Mammary epithelial cell (primary cell): ENCODE measurements around the gene LRRC26.

Source experiments
- EZH2 ChIP-seq: IDR thresholded peaks from 2 replicates; pipeline ENCODE4 v1.6.1; 2012; ENCODE audit warnings: low read length, inconsistent platforms, borderline replicate concordance
- TF ChIP-seq, protein P1 (sequence below), 2 donors: IDR thresholded peaks in 1 of 2; conservative IDR thresholded peaks in 1 of 2; 2 replicates each; pipeline ENCODE4 v1.5.1; 2011 to 2012; ENCODE audit warnings: inconsistent platforms in 2 of 2, low read length in 2 of 2, mild to moderate bottlenecking in 2 of 2, control low read depth in 1 of 2, low read depth in 1 of 2; ENCODE audit not compliant: insufficient read depth in 1 of 2; ENCODE audit errors: extremely low read depth in 1 of 2

DNA sequence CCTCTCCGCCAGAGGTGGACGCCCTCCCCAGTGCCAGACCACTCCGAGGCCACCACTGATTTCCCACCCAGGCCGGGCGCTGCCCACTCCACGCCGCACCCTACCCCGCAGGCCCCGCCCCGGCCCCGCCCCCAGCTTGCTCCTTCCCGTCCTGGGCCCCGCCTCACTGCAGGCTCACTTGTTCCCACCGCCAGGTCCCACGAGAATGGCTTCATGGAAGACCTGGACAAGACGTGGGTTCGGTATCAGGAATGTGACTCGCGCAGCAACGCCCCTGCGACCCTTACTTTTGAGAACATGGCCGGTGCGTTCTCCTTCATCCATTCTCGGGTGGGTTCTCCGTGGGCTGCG is 6.5 kb downstream of the LRRC26 start:
- TF ChIP-seq, protein P1, sequence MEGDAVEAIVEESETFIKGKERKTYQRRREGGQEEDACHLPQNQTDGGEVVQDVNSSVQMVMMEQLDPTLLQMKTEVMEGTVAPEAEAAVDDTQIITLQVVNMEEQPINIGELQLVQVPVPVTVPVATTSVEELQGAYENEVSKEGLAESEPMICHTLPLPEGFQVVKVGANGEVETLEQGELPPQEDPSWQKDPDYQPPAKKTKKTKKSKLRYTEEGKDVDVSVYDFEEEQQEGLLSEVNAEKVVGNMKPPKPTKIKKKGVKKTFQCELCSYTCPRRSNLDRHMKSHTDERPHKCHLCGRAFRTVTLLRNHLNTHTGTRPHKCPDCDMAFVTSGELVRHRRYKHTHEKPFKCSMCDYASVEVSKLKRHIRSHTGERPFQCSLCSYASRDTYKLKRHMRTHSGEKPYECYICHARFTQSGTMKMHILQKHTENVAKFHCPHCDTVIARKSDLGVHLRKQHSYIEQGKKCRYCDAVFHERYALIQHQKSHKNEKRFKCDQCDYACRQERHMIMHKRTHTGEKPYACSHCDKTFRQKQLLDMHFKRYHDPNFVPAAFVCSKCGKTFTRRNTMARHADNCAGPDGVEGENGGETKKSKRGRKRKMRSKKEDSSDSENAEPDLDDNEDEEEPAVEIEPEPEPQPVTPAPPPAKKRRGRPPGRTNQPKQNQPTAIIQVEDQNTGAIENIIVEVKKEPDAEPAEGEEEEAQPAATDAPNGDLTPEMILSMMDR (conservative IDR thresholded peaks at IDR 0.05 in 1 of 2, IDR thresholded peaks at IDR 0.05 in 1 of 2; ENCODE audit: extremely low read depth in 1 of 2, insufficient read depth in 1 of 2, low read depth in 1 of 2, low read length in 2 of 2): no peak
- TF ChIP-seq EZH2: no peak
